IPS-20b (cell line): ENCODE results near the gene RBM42.
A peak's percentile ranks its signal among the peaks of the same experiment; 100 is the strongest.
"Not testable (repeated sequence)": the region's sequence is repeated elsewhere in the genome, so short reads cannot be mapped to it uniquely, and the experiment has no call there.

ENCODE experiments used
- H3K27ac ChIP-seq: one replicate; pipeline ENCODE4 v1.5.1; 2013; ENCODE audit warnings: low read length
- H3K27me3 ChIP-seq: 2 replicates; pipeline ENCODE4 v1.6.1; 2013; ENCODE audit warnings: mild to moderate bottlenecking, low read length, inconsistent platforms; ENCODE audit not compliant: insufficient read depth
- H3K36me3 ChIP-seq: 2 replicates; pipeline ENCODE4 v1.6.1; 2013; ENCODE audit warnings: low read depth, mild to moderate bottlenecking, inconsistent platforms, low read length, moderate library complexity; ENCODE audit not compliant: insufficient read depth
- H3K4me1 ChIP-seq: 2 replicates; pipeline ENCODE4 v1.6.1; 2013; ENCODE audit warnings: mild to moderate bottlenecking, control low read depth, inconsistent platforms, low read length, moderate library complexity; ENCODE audit not compliant: insufficient read depth
- H3K4me3 ChIP-seq: 2 replicates; pipeline ENCODE4 v1.5.1; 2013; ENCODE audit warnings: mild to moderate bottlenecking, low read length, inconsistent platforms
- H3K9ac ChIP-seq: 2 replicates; pipeline ENCODE4 v1.6.1; 2013; ENCODE audit warnings: low read depth, mild to moderate bottlenecking, inconsistent platforms, low read length, moderate library complexity
- H3K9me3 ChIP-seq: 2 replicates; pipeline ENCODE4 v1.6.1; 2013; ENCODE audit warnings: mild to moderate bottlenecking, low read depth, low read length, inconsistent platforms; ENCODE audit not compliant: insufficient read depth

The RBM42 gene

GRCh38 chr19:35607170-35607569 lies 21.7 kb upstream of the RBM42 start:
- H3K9me3 ChIP-seq, H3K4me1 ChIP-seq, H3K27me3 ChIP-seq, H3K27ac ChIP-seq, H3K9ac ChIP-seq, H3K4me3 ChIP-seq, H3K36me3 ChIP-seq: not testable (repeated sequence)

GRCh38 chr19:35607661-35608060 lies 21.2 kb upstream of the RBM42 start:
- H3K9me3 ChIP-seq = peaks cover 6% of the 10 kb centered on the region

GRCh38 chr19:35608251-35608650 lies 20.6 kb upstream of the RBM42 start:
- H3K4me1 ChIP-seq = 0 out of 2 replicates have a peak, but pooled peaks cover 3% of the 10 kb centered on the region
- H3K9ac ChIP-seq = no peak overlapping the region
- H3K27me3 ChIP-seq = peaks cover 8% of the 10 kb centered on the region
- no peak overlapping the region for H3K4me3 ChIP-seq
- no peaks in the 10 kb centered on the region for H3K36me3 ChIP-seq
- H3K27ac ChIP-seq = no peak overlapping the region
- peaks cover 6% of the 10 kb centered on the region for H3K9me3 ChIP-seq

More at GRCh38 chr19:35607661-35608060, 21.2 kb upstream of the RBM42 start:
- no peak overlapping the region for H3K4me3 ChIP-seq
- 0 out of 2 replicates have a peak, but pooled peaks cover 3% of the 10 kb centered on the region for H3K4me1 ChIP-seq
- H3K9ac ChIP-seq = no peak overlapping the region
- H3K27me3 ChIP-seq = peaks cover 8% of the 10 kb centered on the region
- H3K36me3 ChIP-seq = no peaks in the 10 kb centered on the region
- no peak overlapping the region for H3K27ac ChIP-seq

GRCh38 chr19:35609851-35610353 lies 18.9 kb upstream of the RBM42 start:
- H3K27me3 ChIP-seq = peaks cover 8% of the 10 kb centered on the region
- 0 out of 2 replicates have a peak, but pooled peaks cover 3% of the 10 kb centered on the region for H3K4me1 ChIP-seq
- H3K4me3 ChIP-seq = no peak overlapping the region
- H3K9me3 ChIP-seq = peaks cover 6% of the 10 kb centered on the region
- no peak overlapping the region for H3K9ac ChIP-seq
- peaks cover 4% of the 10 kb centered on the region; the same call in 1 of the 2 replicates for H3K36me3 ChIP-seq
- H3K27ac ChIP-seq = no peak overlapping the region

- H3K4me3 ChIP-seq = peak overlapping the region; percentile 84
Observed at GRCh38 chr19:35612224-35612558, 16.6 kb upstream of the RBM42 start.

GRCh38 chr19:35612559-35613321 lies 16.1 kb upstream of the RBM42 start, which contains the start of gene HAUS5:
Gene HAUS5, plus strand, starts transcription at chr19:35612735. Its CDS starts 60 bp downstream, at chr19:35612795.
- Histone ChIP-seq H3K9ac (peak within 1 kb of the TSS; percentile 94), H3K9me3 (peaks cover 1% of the 10 kb centered on the region)

More at GRCh38 chr19:35612224-35612558, 16.6 kb upstream of the RBM42 start:
- H3K27ac ChIP-seq = no peak overlapping the region
- peaks cover 6% of the 10 kb centered on the region for H3K9me3 ChIP-seq
- 0 out of 2 replicates have a peak, but pooled peaks cover 3% of the 10 kb centered on the region for H3K4me1 ChIP-seq
- H3K27me3 ChIP-seq = peaks cover 8% of the 10 kb centered on the region
- peaks cover 24% of the 10 kb centered on the region for H3K36me3 ChIP-seq
- H3K9ac ChIP-seq = no peak overlapping the region; the same call in 1 of the 2 replicates

GRCh38 chr19:35613574-35613973 lies 15.3 kb upstream of the RBM42 start:
- H3K9ac ChIP-seq = no peak overlapping the region
- H3K27ac ChIP-seq = no peak overlapping the region
- peaks cover 8% of the 10 kb centered on the region for H3K27me3 ChIP-seq
- H3K9me3 ChIP-seq = no peaks in the 10 kb centered on the region
- H3K36me3 ChIP-seq = peaks cover 29% of the 10 kb centered on the region
- H3K4me3 ChIP-seq = peak overlapping the region; percentile 84; the same call in 1 of the 2 replicates
- H3K4me1 ChIP-seq = 0 out of 2 replicates have a peak, but pooled peaks cover 3% of the 10 kb centered on the region

More at GRCh38 chr19:35612559-35613321, 16.1 kb upstream of the RBM42 start, which contains the start of gene HAUS5:
- no peak within 1 kb of the TSS for H3K27ac ChIP-seq
- 0 out of 2 replicates have a peak, but pooled peaks cover 3% of the 10 kb centered on the region for H3K4me1 ChIP-seq
- H3K27me3 ChIP-seq = peaks cover 8% of the 10 kb centered on the region
- peaks cover 29% of the 10 kb centered on the region for H3K36me3 ChIP-seq
- H3K4me3 ChIP-seq = peak within 1 kb of the TSS; percentile 84

GRCh38 chr19:35615036-35615435 lies 13.8 kb upstream of the RBM42 start:
- H3K9ac ChIP-seq = no peak overlapping the region
- no peak overlapping the region for H3K4me3 ChIP-seq
- H3K27me3 ChIP-seq = peaks cover 8% of the 10 kb centered on the region
- H3K27ac ChIP-seq = no peak overlapping the region
- no peaks in the 10 kb centered on the region for H3K9me3 ChIP-seq
- H3K4me1 ChIP-seq = 0 out of 2 replicates have a peak, but pooled peaks cover 3% of the 10 kb centered on the region
- H3K36me3 ChIP-seq = peaks cover 29% of the 10 kb centered on the region

- no peak overlapping the region for H3K27ac ChIP-seq
- H3K9ac ChIP-seq = no peak overlapping the region
- H3K4me3 ChIP-seq = no peak overlapping the region
- H3K9me3 ChIP-seq = no peaks in the 10 kb centered on the region
- H3K4me1 ChIP-seq = no peaks in the 10 kb centered on the region
- peaks cover 53% of the 10 kb centered on the region for H3K36me3 ChIP-seq
- H3K27me3 ChIP-seq = no peaks in the 10 kb centered on the region
Observed at GRCh38 chr19:35618857-35619256, 10.0 kb upstream of the RBM42 start.

GRCh38 chr19:35619290-35619923 lies 9.4 kb upstream of the RBM42 start:
- H3K27ac ChIP-seq = no peak overlapping the region
- peaks cover 53% of the 10 kb centered on the region for H3K36me3 ChIP-seq
- H3K27me3 ChIP-seq = no peaks in the 10 kb centered on the region
- H3K9me3 ChIP-seq = no peaks in the 10 kb centered on the region
- H3K4me1 ChIP-seq = no peaks in the 10 kb centered on the region
- no peak overlapping the region for H3K4me3 ChIP-seq
- no peak overlapping the region for H3K9ac ChIP-seq

GRCh38 chr19:35620001-35620400 lies 8.8 kb upstream of the RBM42 start:
- Histone ChIP-seq H3K27me3 (no peaks in the 10 kb centered on the region), H3K27ac (no peak overlapping the region), H3K9ac (no peak overlapping the region), H3K36me3 (peaks cover 48% of the 10 kb centered on the region), H3K4me1 (no peaks in the 10 kb centered on the region), H3K9me3 (no peaks in the 10 kb centered on the region), H3K4me3 (no peak overlapping the region)
